HepG2 (cell line): ENCODE results near the gene TXNL4A. TPM values are rescaled to one million over a fixed set of nuclear protein-coding genes. Genes with fewer than 3 reads are reported as not detected.

Experiments used
- ATAC-seq: fragments of 200-7000 bp; cut with Tn5 transposase; 3 replicates; pipeline ENCODE4 v1.9.1; 2020; ENCODE audit warnings: mild to moderate bottlenecking, moderate library complexity
- BruUV-seq: library from RNA; stranded (reverse); fragments of 400-500 nt; replicated peaks from 2 replicates; lab custom pipeline; 2021; lab: Mats Ljungman, UMichigan
- CTCF ChIA-PET: fragments of 300-600 bp; formaldehyde crosslinking; extraction: SDS; loops from one replicate; lab custom pipeline; 2021; ENCODE audit warnings: low total read pairs, inconsistent platforms, low intra/inter-chr PET ratio; lab: Yijun Ruan, JAX
- POLR2A ChIA-PET: fragments of 350-600 bp; sonication (Branson Sonifier 250); formaldehyde crosslinking; loops from one replicate; lab custom pipeline; 2020; ENCODE audit warnings: antibody characterized with exemption, inconsistent platforms; lab: Yijun Ruan, JAX
- DNase-seq: peaks from one replicate; pipeline ENCODE4 v3.0.0-alpha.2; 2015; ENCODE audit warnings: low spot score
- FAIRE-seq: peaks from 3 replicates; lab custom pipeline; 2011; peaks lifted over from hg19 to GRCh38; lab: Jason Lieb, UNC
- H2AFZ ChIP-seq: one replicate; pipeline ENCODE4 v1.6.1; 2011; ENCODE audit warnings: low read length, inconsistent platforms
- H3K27ac ChIP-seq: fragments of 300-600 bp; 3 replicates; pipeline ENCODE4 v1.8.0; 2011; ENCODE audit warnings: mixed run types, mild to moderate bottlenecking, mixed read lengths, low read length, inconsistent platforms; ENCODE audit not compliant: insufficient read depth; ENCODE audit errors: extremely low read length
- H3K27me3 ChIP-seq, 2 experiments: fragments of 200-600 bp in 1 of 2; 2 replicates in 1 of 2; 3 replicates in 1 of 2; pipeline versions ENCODE4 v1.6.0 to v1.8.0; 2011; ENCODE audit warnings: low read length in 2 of 2, mild to moderate bottlenecking in 2 of 2, moderate library complexity in 2 of 2, inconsistent platforms in 1 of 2; ENCODE audit not compliant: insufficient read depth in 2 of 2, control insufficient read depth in 1 of 2
- H3K36me3 ChIP-seq, 2 experiments: fragments of 200-600 bp in 1 of 2; replicated peaks in 1 of 2; 2 replicates in 1 of 2; 3 replicates in 1 of 2; pipeline versions ENCODE4 v1.5.1 to v1.8.0; 2011; ENCODE audit warnings: low read length in 2 of 2, inconsistent platforms in 1 of 2; ENCODE audit not compliant: insufficient read depth in 2 of 2, control insufficient read depth in 1 of 2
- H3K4me1 ChIP-seq: 2 replicates; pipeline ENCODE4 v1.5.1; 2012; ENCODE audit warnings: low read length, inconsistent platforms; ENCODE audit not compliant: insufficient read depth
- H3K4me2 ChIP-seq: 2 replicates; pipeline ENCODE4 v1.6.0; 2011; ENCODE audit warnings: low read depth, low read length, inconsistent platforms
- H3K4me3 ChIP-seq, 3 experiments: fragments of 200-600 bp in 1 of 3; sonication (generic), shearing (Covaris generic) in 1 of 3; replicated peaks in 1 of 3; 2 replicates each; pipeline ENCODE4 v1.5.1; 2011 to 2016; ENCODE audit warnings: low read length in 3 of 3, inconsistent platforms in 2 of 3, low read depth in 2 of 3, mild to moderate bottlenecking in 2 of 3, control low read depth in 1 of 3, mixed read lengths in 1 of 3; ENCODE audit not compliant: insufficient read depth in 1 of 3
- H3K79me2 ChIP-seq: one replicate; pipeline ENCODE4 v1.6.1; 2011; ENCODE audit warnings: low read length, inconsistent platforms; ENCODE audit not compliant: insufficient read depth
- H3K9ac ChIP-seq: 2 replicates; pipeline ENCODE4 v1.6.0; 2011; ENCODE audit warnings: mild to moderate bottlenecking, low read depth, low read length, inconsistent platforms; ENCODE audit not compliant: insufficient read depth
- H3K9me3 ChIP-seq: 2 replicates; pipeline ENCODE4 v1.5.1; 2012; ENCODE audit warnings: mild to moderate bottlenecking, low read length
- H4K20me1 ChIP-seq: 2 replicates; pipeline ENCODE4 v1.6.0; 2011; ENCODE audit warnings: inconsistent platforms, mild to moderate bottlenecking, low read length, moderate library complexity; ENCODE audit not compliant: insufficient read depth
- AGO2 ChIP-seq: fragments of 200-400 bp; formaldehyde crosslinking; optimal IDR thresholded peaks from 2 replicates; pipeline ENCODE3; 2017; ENCODE audit warnings: mild to moderate bottlenecking, low read depth, low read length, moderate library complexity
- HOXA3 ChIP-seq: sonication (generic); formaldehyde crosslinking; IDR thresholded peaks from 2 replicates; pipeline ENCODE4 v1.5.0; 2020; ENCODE audit warnings: missing genetic modification reagents
- NBN ChIP-seq: fragments of 450-650 bp; conservative IDR thresholded peaks from 2 replicates; pipeline ENCODE4 v1.6.1; 2017
- ZNF672 ChIP-seq: sonication (generic); formaldehyde crosslinking; IDR thresholded peaks from 2 replicates; pipeline ENCODE4 v1.8.1; 2022; ENCODE audit warnings: missing genetic modification reagents
- ZSCAN20 ChIP-seq: sonication (generic); formaldehyde crosslinking; IDR thresholded peaks from 2 replicates; pipeline ENCODE4 v1.4.0; 2020; ENCODE audit warnings: missing genetic modification reagents, mild to moderate bottlenecking, borderline replicate concordance
- WGBS: methylation state at CpG from one replicate; pipeline ENCODE4 v1.1.6; 2017; ENCODE audit warnings: low lambda C conversion rate; 5-methylcytosine and 5-hydroxymethylcytosine counted together
- in situ Hi-C: cut with HindIII; loops from 2 replicates; pipeline ENCODE4 v1.10.0; 2017; ENCODE audit warnings: low pct_unique_long_range_greater_than_20kb; ENCODE audit not compliant: extremely low pct_ligation_motif_present
- intact Hi-C: fragments of 100-400 bp; cut with micrococcal nuclease; formaldehyde crosslinking; loops from one replicate; pipeline ENCODE4 v1.10.0; 2022; ENCODE audit not compliant: unreplicated experiment
- polyA plus RNA-seq, 8 experiments: library from polyadenylated mRNA; depleted of rRNA in 3 of 8; stranded (reverse) in 7 of 8; unstranded in 1 of 8; fragments of >200 nt; fragmentation: Illumina TruSeq in 4 of 8; extraction: Trizol in 4 of 8; gene quantifications; 2 replicates each; pipeline versions ENCODE4 v1.2.1 to v1.2.3, GENCODE V29; 2011 to 2016; ENCODE audit warnings: low read depth in 4 of 8, missing spikeins in 1 of 8, mixed read lengths in 1 of 8; ENCODE audit not compliant: insufficient read depth in 1 of 8
- total RNA-seq, 5 experiments: library from RNA; depleted of rRNA; stranded (reverse); fragments of >200 nt; fragmentation: Illumina TruSeq; extraction: Trizol; gene quantifications; 2 replicates each; pipeline ENCODE4 v1.2.3, GENCODE V29; 2016; ENCODE audit warnings: low read depth in 1 of 5
- TF ChIP-seq, protein P1 (sequence below): sonication (generic); formaldehyde crosslinking; IDR thresholded peaks from 2 replicates; pipeline ENCODE4 v1.5.0; 2020; ENCODE audit warnings: mild to moderate bottlenecking, missing genetic modification reagents
- TF ChIP-seq, protein P2 (sequence below): sonication (generic); formaldehyde crosslinking; IDR thresholded peaks from 2 replicates; pipeline ENCODE4 v1.8.1; 2023; ENCODE audit warnings: mild to moderate bottlenecking, missing genetic modification reagents
- TF ChIP-seq, protein P3 (sequence below): IDR thresholded peaks from 2 replicates; pipeline ENCODE4 v1.6.1; 2016; ENCODE audit warnings: mild to moderate bottlenecking, missing biosample characterization, missing genetic modification reagents
- TF ChIP-seq, protein P4 (sequence below), 2 experiments: sonication (generic) in 1 of 2; formaldehyde crosslinking in 1 of 2; IDR thresholded peaks; 2 replicates each; pipeline versions ENCODE4 v1.6.1 to v1.9.0; 2014 to 2022; ENCODE audit warnings: antibody characterized with exemption in 1 of 2, borderline replicate concordance in 1 of 2, inconsistent platforms in 1 of 2, low read depth in 1 of 2, missing genetic modification reagents in 1 of 2
- TF ChIP-seq, protein P5 (sequence below): sonication (generic); formaldehyde crosslinking; IDR thresholded peaks from 2 replicates; pipeline ENCODE4 v1.4.0; 2020; ENCODE audit warnings: missing genetic modification reagents

Gene TXNL4A
- total and polyA plus RNA-seq, 2 of the 13 experiments (the other 11 are each of a cell fraction or from before 2014, with no cell fraction given): 172 to 202 TPM

DNA sequence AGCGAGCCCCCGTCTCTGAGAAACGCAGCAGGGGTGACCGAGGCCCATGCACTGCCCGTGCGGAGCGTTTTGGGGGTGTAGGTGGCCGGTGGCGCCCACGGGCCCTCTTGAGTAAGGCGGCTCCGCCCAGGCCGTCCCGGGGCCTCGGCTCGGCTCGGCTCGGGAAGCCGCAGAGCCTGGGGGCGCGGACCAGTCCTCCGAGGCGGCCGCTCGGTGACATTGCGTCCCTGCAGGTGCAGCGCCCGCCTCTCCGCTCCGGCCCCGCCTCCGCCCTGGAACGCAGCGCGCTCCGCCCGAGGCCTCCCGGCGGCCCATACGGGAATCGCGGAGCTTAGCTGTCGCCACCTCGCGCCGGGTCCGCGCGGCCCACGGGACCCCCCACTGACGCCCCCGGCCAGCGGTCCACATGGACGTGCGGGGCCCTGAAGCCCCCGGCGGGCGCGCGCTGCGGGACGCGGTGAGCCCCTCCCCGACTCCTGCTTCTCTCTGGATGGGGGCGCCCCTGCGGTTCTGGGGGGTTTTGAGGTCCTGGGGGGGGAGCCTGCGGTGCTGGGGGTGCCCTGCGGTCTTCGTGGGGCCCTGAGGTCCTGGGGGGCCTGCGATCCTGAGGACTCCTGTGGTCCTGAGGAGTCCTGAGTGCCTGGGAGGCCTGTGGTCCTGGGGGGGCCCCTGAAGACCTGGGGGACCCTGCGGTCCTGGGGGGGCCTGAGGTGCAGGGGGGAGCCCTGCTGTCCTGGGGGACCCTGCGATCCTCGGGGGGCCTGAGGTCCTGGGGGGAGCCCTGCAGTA, 23.8 kb downstream of the TXNL4A start, which contains the start of gene HSBP1L1:
TSS of gene HSBP1L1 (plus strand) at position 314 of the 789 bp plus-strand sequence. CDS start at position 407, 93 bp downstream.
- in situ Hi-C loops: no loop called here
- ChIA-PET POLR2A (interaction anchor here (0.7 to 3.1 kb wide), 9 partner anchors 9 to 174 kb away, joined by 3 to 26 read pairs (median 4); partner anchors contain the start of genes ADNP2, SLC66A2 and TXNL4A), CTCF (interaction anchor here (2.3 kb wide), 1 partner anchor 31 kb away, joined by 23 read pairs; no protein-coding TSS in a partner anchor)
- peak within 1 kb of the TSS; percentile 97 for H3K9ac ChIP-seq
- H2AFZ ChIP-seq: no peak within 1 kb of the TSS
- peaks cover 4 to 10% of the 10 kb centered on the region in 2 experiments; a peak in 2 of 5 replicates for H3K36me3 ChIP-seq
- H3K27ac ChIP-seq: peak within 1 kb of the TSS; percentile 91
- peaks cover 66% of the 10 kb centered on the region for H3K4me1 ChIP-seq
- H3K27me3 ChIP-seq: no peaks in the 10 kb centered on the region
- H3K79me2 ChIP-seq: peaks cover 15% of the 10 kb centered on the region
- no peak for FAIRE-seq
- DNase-seq: peak; percentile 65
- intact Hi-C loops: loop anchor here (1.0 kb wide), 2 partner anchors 30 to 170 kb away; no protein-coding TSS in a partner anchor
- ATAC-seq: peak; percentile 90
- WGBS: no CpG with 5 or more reads among the region's 73 CpGs
- H4K20me1 ChIP-seq: no peaks in the 10 kb centered on the region
- BruUV-seq: no TSS peak
- H3K4me2 ChIP-seq: peak within 1 kb of the TSS; percentile 97
- H3K4me3 ChIP-seq: peak within 1 kb of the TSS; percentile 78 to 86 (median 85)
- no peaks in the 10 kb centered on the region for H3K9me3 ChIP-seq
- TF ChIP-seq, protein P1, sequence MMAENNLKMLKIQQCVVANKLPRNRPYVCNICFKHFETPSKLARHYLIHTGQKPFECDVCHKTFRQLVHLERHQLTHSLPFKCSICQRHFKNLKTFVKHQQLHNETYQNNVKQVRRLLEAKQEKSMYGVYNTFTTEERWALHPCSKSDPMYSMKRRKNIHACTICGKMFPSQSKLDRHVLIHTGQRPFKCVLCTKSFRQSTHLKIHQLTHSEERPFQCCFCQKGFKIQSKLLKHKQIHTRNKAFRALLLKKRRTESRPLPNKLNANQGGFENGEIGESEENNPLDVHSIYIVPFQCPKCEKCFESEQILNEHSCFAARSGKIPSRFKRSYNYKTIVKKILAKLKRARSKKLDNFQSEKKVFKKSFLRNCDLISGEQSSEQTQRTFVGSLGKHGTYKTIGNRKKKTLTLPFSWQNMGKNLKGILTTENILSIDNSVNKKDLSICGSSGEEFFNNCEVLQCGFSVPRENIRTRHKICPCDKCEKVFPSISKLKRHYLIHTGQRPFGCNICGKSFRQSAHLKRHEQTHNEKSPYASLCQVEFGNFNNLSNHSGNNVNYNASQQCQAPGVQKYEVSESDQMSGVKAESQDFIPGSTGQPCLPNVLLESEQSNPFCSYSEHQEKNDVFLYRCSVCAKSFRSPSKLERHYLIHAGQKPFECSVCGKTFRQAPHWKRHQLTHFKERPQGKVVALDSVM (CRISPR knock-in tag): peak; percentile 71; the same call in 1 of the 2 replicates
- TF ChIP-seq, protein P2, sequence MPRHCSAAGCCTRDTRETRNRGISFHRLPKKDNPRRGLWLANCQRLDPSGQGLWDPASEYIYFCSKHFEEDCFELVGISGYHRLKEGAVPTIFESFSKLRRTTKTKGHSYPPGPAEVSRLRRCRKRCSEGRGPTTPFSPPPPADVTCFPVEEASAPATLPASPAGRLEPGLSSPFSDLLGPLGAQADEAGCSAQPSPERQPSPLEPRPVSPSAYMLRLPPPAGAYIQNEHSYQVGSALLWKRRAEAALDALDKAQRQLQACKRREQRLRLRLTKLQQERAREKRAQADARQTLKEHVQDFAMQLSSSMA (CRISPR knock-in tag): peak; percentile 38; the same call in 1 of the 2 replicates
- TF ChIP-seq ZSCAN20 (CRISPR knock-in tag) (0 out of 2 replicates have a peak, but pooled peaks have one; percentile 39), ZNF672 (0 out of 2 replicates have a peak, but pooled peaks have one; percentile 58), HOXA3 (CRISPR knock-in tag) (peak; percentile 40), NBN (no peak), AGO2 (peak; percentile 78)
- TF ChIP-seq, protein P3, sequence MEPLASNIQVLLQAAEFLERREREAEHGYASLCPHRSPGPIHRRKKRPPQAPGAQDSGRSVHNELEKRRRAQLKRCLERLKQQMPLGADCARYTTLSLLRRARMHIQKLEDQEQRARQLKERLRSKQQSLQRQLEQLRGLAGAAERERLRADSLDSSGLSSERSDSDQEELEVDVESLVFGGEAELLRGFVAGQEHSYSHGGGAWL (CRISPR knock-in tag): no peak
- TF ChIP-seq, protein P4, sequence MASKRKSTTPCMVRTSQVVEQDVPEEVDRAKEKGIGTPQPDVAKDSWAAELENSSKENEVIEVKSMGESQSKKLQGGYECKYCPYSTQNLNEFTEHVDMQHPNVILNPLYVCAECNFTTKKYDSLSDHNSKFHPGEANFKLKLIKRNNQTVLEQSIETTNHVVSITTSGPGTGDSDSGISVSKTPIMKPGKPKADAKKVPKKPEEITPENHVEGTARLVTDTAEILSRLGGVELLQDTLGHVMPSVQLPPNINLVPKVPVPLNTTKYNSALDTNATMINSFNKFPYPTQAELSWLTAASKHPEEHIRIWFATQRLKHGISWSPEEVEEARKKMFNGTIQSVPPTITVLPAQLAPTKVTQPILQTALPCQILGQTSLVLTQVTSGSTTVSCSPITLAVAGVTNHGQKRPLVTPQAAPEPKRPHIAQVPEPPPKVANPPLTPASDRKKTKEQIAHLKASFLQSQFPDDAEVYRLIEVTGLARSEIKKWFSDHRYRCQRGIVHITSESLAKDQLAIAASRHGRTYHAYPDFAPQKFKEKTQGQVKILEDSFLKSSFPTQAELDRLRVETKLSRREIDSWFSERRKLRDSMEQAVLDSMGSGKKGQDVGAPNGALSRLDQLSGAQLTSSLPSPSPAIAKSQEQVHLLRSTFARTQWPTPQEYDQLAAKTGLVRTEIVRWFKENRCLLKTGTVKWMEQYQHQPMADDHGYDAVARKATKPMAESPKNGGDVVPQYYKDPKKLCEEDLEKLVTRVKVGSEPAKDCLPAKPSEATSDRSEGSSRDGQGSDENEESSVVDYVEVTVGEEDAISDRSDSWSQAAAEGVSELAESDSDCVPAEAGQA (IDR thresholded peaks at IDR 0.05; ENCODE audit: low read depth): no peak
- TF ChIP-seq, protein P4 (CRISPR knock-in tag; IDR thresholded peaks at IDR 0.05; ENCODE audit: borderline replicate concordance): no peak
- TF ChIP-seq, protein P5, sequence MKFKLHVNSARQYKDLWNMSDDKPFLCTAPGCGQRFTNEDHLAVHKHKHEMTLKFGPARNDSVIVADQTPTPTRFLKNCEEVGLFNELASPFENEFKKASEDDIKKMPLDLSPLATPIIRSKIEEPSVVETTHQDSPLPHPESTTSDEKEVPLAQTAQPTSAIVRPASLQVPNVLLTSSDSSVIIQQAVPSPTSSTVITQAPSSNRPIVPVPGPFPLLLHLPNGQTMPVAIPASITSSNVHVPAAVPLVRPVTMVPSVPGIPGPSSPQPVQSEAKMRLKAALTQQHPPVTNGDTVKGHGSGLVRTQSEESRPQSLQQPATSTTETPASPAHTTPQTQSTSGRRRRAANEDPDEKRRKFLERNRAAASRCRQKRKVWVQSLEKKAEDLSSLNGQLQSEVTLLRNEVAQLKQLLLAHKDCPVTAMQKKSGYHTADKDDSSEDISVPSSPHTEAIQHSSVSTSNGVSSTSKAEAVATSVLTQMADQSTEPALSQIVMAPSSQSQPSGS (CRISPR knock-in tag): 0 out of 2 replicates have a peak, but pooled peaks have one; percentile 31
